Activated naive CD8-positive, alpha-beta T cell treated with anti-CD3 and anti-CD28 coated beads, Interleukin-2, amount 50 U/mL, for 24 hours (primary cell): ENCODE results near the gene MEIS2.

Experiments used
- ATAC-seq: fragments of 150-1000 bp; cut with Tn5 transposase; one replicate; pipeline ENCODE4 v1.10.0; 2021
- DNase-seq: peaks from one replicate; pipeline ENCODE4 v3.0.0; 2021
- H3K27ac Mint-ChIP-seq: one replicate; pipeline ENCODE4 v1.8.0; 2021; ENCODE audit warnings: mild to moderate bottlenecking, mixed read lengths
- H3K27me3 Mint-ChIP-seq: one replicate; pipeline ENCODE4 v1.8.0; 2021; ENCODE audit warnings: mixed read lengths
- H3K36me3 Mint-ChIP-seq: one replicate; pipeline ENCODE4 v1.8.0; 2021; ENCODE audit warnings: low read depth, mixed read lengths
- H3K4me1 Mint-ChIP-seq: one replicate; pipeline ENCODE4 v1.8.0; 2021; ENCODE audit warnings: mixed read lengths
- H3K4me3 Mint-ChIP-seq: one replicate; pipeline ENCODE4 v1.8.0; 2021; ENCODE audit warnings: mild to moderate bottlenecking, moderate library complexity, mixed read lengths
- H3K9me3 Mint-ChIP-seq: one replicate; pipeline ENCODE4 v1.8.0; 2021; ENCODE audit warnings: mixed read lengths

MEIS2 gene

GRCh38 chr15:36887214-36887961 is 213.0 kb downstream of the MEIS2 start:
- Mint-ChIP-seq H3K4me1 (peaks cover 9% of the 10 kb centered on the region), H3K9me3 (no peaks in the 10 kb centered on the region), H3K4me3 (no peak overlapping the region), H3K27ac (no peak overlapping the region), H3K36me3 (no peaks in the 10 kb centered on the region), H3K27me3 (peaks cover 82% of the 10 kb centered on the region)
- DNase-seq (no peak), ATAC-seq (no peak)

- Mint-ChIP-seq H3K4me3 (no peak overlapping the region), H3K9me3 (no peaks in the 10 kb centered on the region), H3K27me3 (peaks cover 85% of the 10 kb centered on the region), H3K27ac (no peak overlapping the region), H3K36me3 (no peaks in the 10 kb centered on the region), H3K4me1 (peaks cover 9% of the 10 kb centered on the region)
- DNase-seq (no peak), ATAC-seq (no peak)
Measured at GRCh38 chr15:36886701-36887100, 213.6 kb downstream of the MEIS2 start.

- H3K27ac Mint-ChIP-seq, result no peak overlapping the region
- H3K36me3 Mint-ChIP-seq, result no peaks in the 10 kb centered on the region
- peaks cover 87% of the 10 kb centered on the region for H3K27me3 Mint-ChIP-seq
- H3K4me1 Mint-ChIP-seq, result peaks cover 9% of the 10 kb centered on the region
- H3K9me3 Mint-ChIP-seq, result no peaks in the 10 kb centered on the region
- no peak for ATAC-seq
- no peak for DNase-seq
- no peak overlapping the region for H3K4me3 Mint-ChIP-seq
Measured at GRCh38 chr15:36886191-36886590, 214.2 kb downstream of the MEIS2 start.

GRCh38 chr15:36885771-36886170 is 214.6 kb downstream of the MEIS2 start:
- Mint-ChIP-seq H3K4me1 (peaks cover 9% of the 10 kb centered on the region), H3K27me3 (peaks cover 91% of the 10 kb centered on the region), H3K9me3 (no peaks in the 10 kb centered on the region), H3K4me3 (no peak overlapping the region), H3K27ac (no peak overlapping the region), H3K36me3 (no peaks in the 10 kb centered on the region)
- DNase-seq (no peak), ATAC-seq (no peak)

- Mint-ChIP-seq H3K27me3 (peaks cover 93% of the 10 kb centered on the region), H3K4me1 (peaks cover 9% of the 10 kb centered on the region), H3K9me3 (no peaks in the 10 kb centered on the region), H3K4me3 (no peak overlapping the region), H3K36me3 (no peaks in the 10 kb centered on the region), H3K27ac (no peak overlapping the region)
- DNase-seq, result no peak
- no peak for ATAC-seq
Measured at GRCh38 chr15:36884936-36885635, 215.3 kb downstream of the MEIS2 start.

- Mint-ChIP-seq H3K4me1 (peaks cover 9% of the 10 kb centered on the region), H3K27me3 (peaks cover 93% of the 10 kb centered on the region), H3K9me3 (no peaks in the 10 kb centered on the region), H3K27ac (no peak overlapping the region), H3K4me3 (no peak overlapping the region), H3K36me3 (no peaks in the 10 kb centered on the region)
- DNase-seq (no peak), ATAC-seq (no peak)
Measured at GRCh38 chr15:36884518-36884875, 215.9 kb downstream of the MEIS2 start.

GRCh38 chr15:36883713-36884517 is 216.4 kb downstream of the MEIS2 start:
- H3K9me3 Mint-ChIP-seq, result no peaks in the 10 kb centered on the region
- no peak overlapping the region for H3K4me3 Mint-ChIP-seq
- peaks cover 10% of the 10 kb centered on the region for H3K4me1 Mint-ChIP-seq
- no peak overlapping the region for H3K27ac Mint-ChIP-seq
- ATAC-seq (peak; percentile 52), DNase-seq (peak; percentile 79)
- H3K36me3 Mint-ChIP-seq, result no peaks in the 10 kb centered on the region
- H3K27me3 Mint-ChIP-seq, result peaks cover 93% of the 10 kb centered on the region

GRCh38 chr15:36882487-36883131 is 217.7 kb downstream of the MEIS2 start:
- H3K36me3 Mint-ChIP-seq, result no peaks in the 10 kb centered on the region
- no peak overlapping the region for H3K4me3 Mint-ChIP-seq
- ATAC-seq, result no peak

GRCh38 chr15:36882056-36882455 is 218.3 kb downstream of the MEIS2 start:
- H3K4me1 Mint-ChIP-seq, result peaks cover 12% of the 10 kb centered on the region
- H3K36me3 Mint-ChIP-seq, result no peaks in the 10 kb centered on the region
- ATAC-seq, result no peak
- no peak overlapping the region for H3K27ac Mint-ChIP-seq
- no peak for DNase-seq
- peaks cover 94% of the 10 kb centered on the region for H3K27me3 Mint-ChIP-seq
- H3K9me3 Mint-ChIP-seq, result no peaks in the 10 kb centered on the region
- no peak overlapping the region for H3K4me3 Mint-ChIP-seq

More at GRCh38 chr15:36882487-36883131, 217.7 kb downstream of the MEIS2 start:
- Mint-ChIP-seq H3K9me3 (no peaks in the 10 kb centered on the region), H3K27me3 (peaks cover 94% of the 10 kb centered on the region), H3K4me1 (peaks cover 14% of the 10 kb centered on the region), H3K27ac (no peak overlapping the region)
- DNase-seq, result no peak

GRCh38 chr15:36881516-36881915 is 218.8 kb downstream of the MEIS2 start:
- Mint-ChIP-seq H3K4me3 (no peak overlapping the region), H3K27ac (no peak overlapping the region), H3K4me1 (peaks cover 12% of the 10 kb centered on the region), H3K36me3 (no peaks in the 10 kb centered on the region), H3K27me3 (peaks cover 94% of the 10 kb centered on the region), H3K9me3 (no peaks in the 10 kb centered on the region)
- DNase-seq, result no peak
- ATAC-seq, result no peak

GRCh38 chr15:36880913-36881460 is 219.4 kb downstream of the MEIS2 start:
- Mint-ChIP-seq H3K27me3 (peaks cover 92% of the 10 kb centered on the region), H3K4me3 (no peak overlapping the region), H3K27ac (no peak overlapping the region), H3K36me3 (no peaks in the 10 kb centered on the region), H3K4me1 (peaks cover 12% of the 10 kb centered on the region), H3K9me3 (no peaks in the 10 kb centered on the region)
- DNase-seq, result no peak
- no peak for ATAC-seq

- Mint-ChIP-seq H3K4me3 (no peak overlapping the region), H3K9me3 (no peaks in the 10 kb centered on the region), H3K4me1 (peaks cover 12% of the 10 kb centered on the region)
Measured at GRCh38 chr15:36880224-36880912, 220.0 kb downstream of the MEIS2 start.

GRCh38 chr15:36879568-36880222 is 220.7 kb downstream of the MEIS2 start:
- Mint-ChIP-seq H3K4me3 (no peak overlapping the region), H3K9me3 (no peaks in the 10 kb centered on the region), H3K36me3 (no peaks in the 10 kb centered on the region), H3K4me1 (peaks cover 12% of the 10 kb centered on the region), H3K27me3 (peaks cover 87% of the 10 kb centered on the region), H3K27ac (no peak overlapping the region)
- no peak for DNase-seq
- no peak for ATAC-seq

More at GRCh38 chr15:36880224-36880912, 220.0 kb downstream of the MEIS2 start:
- DNase-seq (no peak), ATAC-seq (no peak)
- H3K36me3 Mint-ChIP-seq, result no peaks in the 10 kb centered on the region
- peaks cover 91% of the 10 kb centered on the region for H3K27me3 Mint-ChIP-seq
- H3K27ac Mint-ChIP-seq, result no peak overlapping the region
